AML-193 (cell line): Measurements from ENCODE around the gene SELPLG.
A peak's percentile ranks its signal among the peaks of the same experiment; 100 is the strongest.
"Not testable (repeated sequence)": the region's sequence is repeated elsewhere in the genome, so short reads cannot be mapped to it uniquely, and the experiment has no call there.

Source experiments
- DNase-seq, 2 experiments: peaks; one replicate each; lab custom pipeline; 2025; lab: John Stamatoyannopoulos, UW

Gene SELPLG

GRCh38 chr12:108638141-108638827 lies 4.6 kb upstream of the SELPLG start:
- no peak for DNase-seq

GRCh38 chr12:108637222-108637971 lies 3.7 kb upstream of the SELPLG start:
- no peak for DNase-seq

GRCh38 chr12:108635997-108636808 lies 2.5 kb upstream of the SELPLG start:
- no peak for DNase-seq

GRCh38 chr12:108635201-108635996 lies 1.7 kb upstream of the SELPLG start:
- DNase-seq, result peak; percentile 95

GRCh38 chr12:108634341-108634751 lies 652 bp upstream of the SELPLG start:
- DNase-seq, result peak; percentile 74 to 75

GRCh38 chr12:108633081-108633533 lies 587 bp downstream of the SELPLG start:
- DNase-seq, result no peak

- DNase-seq, result not testable (repeated sequence)
These were observed 2.4 kb downstream of the SELPLG start for GRCh38 chr12:108631261-108631660.

GRCh38 chr12:108630481-108631207 lies 3.0 kb downstream of the SELPLG start:
- no peak for DNase-seq

- peak; percentile 27 to 39 for DNase-seq
These were observed 3.7 kb downstream of the SELPLG start for GRCh38 chr12:108629824-108630476.

GRCh38 chr12:108629151-108629550 lies 4.5 kb downstream of the SELPLG start:
- no peak for DNase-seq

GRCh38 chr12:108627134-108627920 lies 6.4 kb downstream of the SELPLG start:
- DNase-seq, result no peak

GRCh38 chr12:108625228-108625627 lies 8.5 kb downstream of the SELPLG start:
- no peak for DNase-seq

GRCh38 chr12:108623577-108623976 lies 10.1 kb downstream of the SELPLG start:
- no peak for DNase-seq

GRCh38 chr12:108622921-108623514 lies 10.7 kb downstream of the SELPLG start:
- DNase-seq, result no peak

- DNase-seq, result no peak
These were observed 11.3 kb downstream of the SELPLG start for GRCh38 chr12:108622421-108622820.

GRCh38 chr12:108621161-108621560 lies 12.5 kb downstream of the SELPLG start:
- DNase-seq, result no peak

GRCh38 chr12:108620236-108620879 lies 13.3 kb downstream of the SELPLG start:
- DNase-seq, result peak; percentile 72 to 73

- no peak for DNase-seq
These were observed 14.1 kb downstream of the SELPLG start for GRCh38 chr12:108619369-108620160.
